MM.1S (cell line): ENCODE results near the gene HSPA1A.

ENCODE experiments used
- DNase-seq: peaks from one replicate; pipeline ENCODE4 v3.0.0-alpha.2; 2015
- H2AFZ ChIP-seq: fragments of 300-600 bp; sonication (generic); 2 replicates; pipeline ENCODE4 v1.6.0; 2016; ENCODE audit warnings: antibody characterized with exemption, low read length
- H3F3A ChIP-seq: fragments of 300-600 bp; sonication (generic); 2 replicates; pipeline ENCODE4 v1.6.1; 2016; ENCODE audit warnings: mild to moderate bottlenecking, antibody characterized with exemption, low read length, moderate library complexity, mixed read lengths; ENCODE audit not compliant: insufficient read depth
- H3K27ac ChIP-seq: fragments of 300-600 bp; sonication (generic); 2 replicates; pipeline ENCODE4 v1.5.1; 2016; ENCODE audit warnings: mild to moderate bottlenecking, low read length
- H3K27me3 ChIP-seq: fragments of 300-600 bp; sonication (generic); replicated peaks from 2 replicates; pipeline ENCODE4 v1.6.0; 2016; ENCODE audit warnings: low read length; ENCODE audit not compliant: insufficient read depth
- H3K36me3 ChIP-seq: fragments of 300-600 bp; sonication (generic); replicated peaks from 2 replicates; pipeline ENCODE4 v1.6.1; 2016; ENCODE audit warnings: mild to moderate bottlenecking, low read length, mixed read lengths; ENCODE audit not compliant: insufficient read depth
- H3K4me1 ChIP-seq: fragments of 300-600 bp; sonication (generic); 2 replicates; pipeline ENCODE4 v1.6.1; 2016; ENCODE audit warnings: low read length, mixed read lengths
- H3K4me2 ChIP-seq: fragments of 300-600 bp; sonication (generic); 2 replicates; pipeline ENCODE4 v1.6.0; 2016; ENCODE audit warnings: low read depth, low read length
- H3K4me3 ChIP-seq: fragments of 300-600 bp; sonication (generic); 2 replicates; pipeline ENCODE4 v1.5.1; 2016; ENCODE audit warnings: low read length, mixed read lengths
- H3K79me2 ChIP-seq: fragments of 300-600 bp; sonication (generic); 2 replicates; pipeline ENCODE4 v1.6.1; 2016; ENCODE audit warnings: mixed run types, low read length, mixed read lengths
- H3K9ac ChIP-seq: fragments of 300-600 bp; sonication (generic); 2 replicates; pipeline ENCODE4 v1.6.1; 2016; ENCODE audit warnings: low read length, mixed read lengths
- H3K9me2 ChIP-seq: fragments of 300-600 bp; sonication (generic); replicated peaks from 2 replicates; pipeline ENCODE4 v1.6.1; 2016; ENCODE audit warnings: mild to moderate bottlenecking, low read length, mixed read lengths; ENCODE audit not compliant: insufficient read depth
- H3K9me3 ChIP-seq: fragments of 300-600 bp; sonication (generic); replicated peaks from 2 replicates; pipeline ENCODE4 v1.6.1; 2016; ENCODE audit warnings: mild to moderate bottlenecking, low read length, mixed read lengths; ENCODE audit not compliant: insufficient read depth
- H4K20me1 ChIP-seq: fragments of 300-600 bp; sonication (generic); 2 replicates; pipeline ENCODE4 v1.6.1; 2016; ENCODE audit warnings: mild to moderate bottlenecking, low read length, moderate library complexity, mixed read lengths; ENCODE audit not compliant: insufficient read depth
- CTCF ChIP-seq: fragments of 300-600 bp; sonication (generic); IDR thresholded peaks from 2 replicates; pipeline ENCODE4 v1.5.1; 2016; ENCODE audit warnings: antibody characterized with exemption, low read length, mixed read lengths
- EZH2 ChIP-seq: fragments of 300-600 bp; sonication (generic); optimal IDR thresholded peaks from 2 replicates; pipeline ENCODE3; 2017; ENCODE audit warnings: low read depth, mild to moderate bottlenecking, antibody characterized with exemption, low read length, mixed read lengths
- EZH2phosphoT487 ChIP-seq: fragments of 300-600 bp; sonication (generic); IDR thresholded peaks from 2 replicates; pipeline ENCODE4 v1.6.1; 2018; ENCODE audit warnings: antibody characterized with exemption, low read length

Gene HSPA1A

GRCh38 chr6:31770860-31771259, 44.5 kb upstream of the HSPA1A start:
- H3K4me1 ChIP-seq: peaks cover 5% of the 10 kb centered on the region
- H3K27ac ChIP-seq: no peak overlapping the region
- H3K36me3 ChIP-seq: no peaks in the 10 kb centered on the region
- TF ChIP-seq EZH2 (no peak), CTCF (no peak), EZH2phosphoT487 (no peak)
- no peaks in the 10 kb centered on the region for H4K20me1 ChIP-seq
- no peak overlapping the region for H2AFZ ChIP-seq
- DNase-seq: no peak
- H3K27me3 ChIP-seq: no peaks in the 10 kb centered on the region
- no peaks in the 10 kb centered on the region for H3K9me2 ChIP-seq
- H3K4me2 ChIP-seq: no peak overlapping the region
- H3K9me3 ChIP-seq: no peaks in the 10 kb centered on the region
- H3K4me3 ChIP-seq: no peak overlapping the region
- no peak overlapping the region for H3K9ac ChIP-seq
- peaks cover 3% of the 10 kb centered on the region for H3K79me2 ChIP-seq
- H3F3A ChIP-seq: 0 out of 2 replicates have a peak, but pooled peaks cover 3% of the 10 kb centered on the region

- Histone ChIP-seq H3K4me2 (no peak overlapping the region), H3K27me3 (no peaks in the 10 kb centered on the region), H3K9me2 (no peaks in the 10 kb centered on the region), H4K20me1 (no peaks in the 10 kb centered on the region), H3K79me2 (peaks cover 13% of the 10 kb centered on the region), H3K9ac (no peak overlapping the region), H3K9me3 (no peaks in the 10 kb centered on the region), H3F3A (0 out of 2 replicates have a peak, but pooled peaks cover 9% of the 10 kb centered on the region), H3K4me1 (peaks cover 15% of the 10 kb centered on the region), H3K36me3 (no peaks in the 10 kb centered on the region), H2AFZ (no peak overlapping the region), H3K4me3 (no peak overlapping the region), H3K27ac (no peak overlapping the region)
- DNase-seq: no peak
- TF ChIP-seq EZH2 (no peak), EZH2phosphoT487 (no peak), CTCF (no peak)
Measured at GRCh38 chr6:31771992-31772358, 43.4 kb upstream of the HSPA1A start.

- DNase-seq: no peak
- H4K20me1 ChIP-seq: no peaks in the 10 kb centered on the region
- no peak overlapping the region for H3K4me3 ChIP-seq
- H3K4me2 ChIP-seq: no peak overlapping the region
- H3K9me3 ChIP-seq: no peaks in the 10 kb centered on the region
- 0 out of 2 replicates have a peak, but pooled peaks cover under 1% of the 10 kb centered on the region for H3K36me3 ChIP-seq
- no peaks in the 10 kb centered on the region for H3K27me3 ChIP-seq
- TF ChIP-seq EZH2: no peak
- TF ChIP-seq EZH2phosphoT487: no peak
- no peak for TF ChIP-seq CTCF
- H3K27ac ChIP-seq: no peak overlapping the region
- H3F3A ChIP-seq: peaks cover 36% of the 10 kb centered on the region
- H3K9ac ChIP-seq: no peak overlapping the region
- peaks cover 18% of the 10 kb centered on the region for H3K79me2 ChIP-seq
- peaks cover 30% of the 10 kb centered on the region for H3K4me1 ChIP-seq
- no peaks in the 10 kb centered on the region for H3K9me2 ChIP-seq
- no peak overlapping the region for H2AFZ ChIP-seq
Measured at GRCh38 chr6:31775184-31775583, 40.2 kb upstream of the HSPA1A start.
